SU-DHL-6 (cell line): ENCODE results near the gene CLIC6.

ENCODE experiments used
- EZH2phosphoT487 ChIP-seq: fragments of 200-600 bp; sonication (generic), shearing (Covaris generic); conservative IDR thresholded peaks from 2 replicates; pipeline ENCODE4 v1.6.1; 2018; ENCODE audit warnings: mild to moderate bottlenecking, antibody characterized with exemption, low read length, moderate library complexity, mixed read lengths
- TF ChIP-seq, protein P1 (sequence below): fragments of 200-600 bp; sonication (generic); IDR thresholded peaks from one replicate; pipeline ENCODE4 v1.5.1; 2017; ENCODE audit warnings: antibody characterized with exemption, mild to moderate bottlenecking, low read length, moderate library complexity; ENCODE audit not compliant: insufficient read depth, poor library complexity, severe bottlenecking

- TF ChIP-seq, protein P1, sequence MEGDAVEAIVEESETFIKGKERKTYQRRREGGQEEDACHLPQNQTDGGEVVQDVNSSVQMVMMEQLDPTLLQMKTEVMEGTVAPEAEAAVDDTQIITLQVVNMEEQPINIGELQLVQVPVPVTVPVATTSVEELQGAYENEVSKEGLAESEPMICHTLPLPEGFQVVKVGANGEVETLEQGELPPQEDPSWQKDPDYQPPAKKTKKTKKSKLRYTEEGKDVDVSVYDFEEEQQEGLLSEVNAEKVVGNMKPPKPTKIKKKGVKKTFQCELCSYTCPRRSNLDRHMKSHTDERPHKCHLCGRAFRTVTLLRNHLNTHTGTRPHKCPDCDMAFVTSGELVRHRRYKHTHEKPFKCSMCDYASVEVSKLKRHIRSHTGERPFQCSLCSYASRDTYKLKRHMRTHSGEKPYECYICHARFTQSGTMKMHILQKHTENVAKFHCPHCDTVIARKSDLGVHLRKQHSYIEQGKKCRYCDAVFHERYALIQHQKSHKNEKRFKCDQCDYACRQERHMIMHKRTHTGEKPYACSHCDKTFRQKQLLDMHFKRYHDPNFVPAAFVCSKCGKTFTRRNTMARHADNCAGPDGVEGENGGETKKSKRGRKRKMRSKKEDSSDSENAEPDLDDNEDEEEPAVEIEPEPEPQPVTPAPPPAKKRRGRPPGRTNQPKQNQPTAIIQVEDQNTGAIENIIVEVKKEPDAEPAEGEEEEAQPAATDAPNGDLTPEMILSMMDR = no peak
- no peak for TF ChIP-seq EZH2phosphoT487
Observed at GRCh38 chr21:34754690-34755647, 86.2 kb downstream of the CLIC6 start.
